GM13976 (cell line): Measurements from ENCODE around the gene RIT2.

ENCODE experiments used
- DNase-seq: peaks from one replicate; pipeline ENCODE4 v3.0.0; 2012; ENCODE audit warnings: low spot score
- CTCF ChIP-seq: IDR thresholded peaks from 2 replicates; pipeline ENCODE4 v1.5.1; 2012; ENCODE audit warnings: borderline replicate concordance, mild to moderate bottlenecking; ENCODE audit not compliant: insufficient read depth; ENCODE audit errors: extremely low read depth, missing control alignments, control extremely low read depth
- in situ Hi-C: fragments of 300-500 bp; cut with MboI; formaldehyde crosslinking; loops from one replicate; pipeline ENCODE4 v1.12.0; 2022; ENCODE audit warnings: low sequenced_read_pairs, mixed read lengths, inconsistent platforms; ENCODE audit not compliant: unreplicated experiment

RIT2 gene

DNA sequence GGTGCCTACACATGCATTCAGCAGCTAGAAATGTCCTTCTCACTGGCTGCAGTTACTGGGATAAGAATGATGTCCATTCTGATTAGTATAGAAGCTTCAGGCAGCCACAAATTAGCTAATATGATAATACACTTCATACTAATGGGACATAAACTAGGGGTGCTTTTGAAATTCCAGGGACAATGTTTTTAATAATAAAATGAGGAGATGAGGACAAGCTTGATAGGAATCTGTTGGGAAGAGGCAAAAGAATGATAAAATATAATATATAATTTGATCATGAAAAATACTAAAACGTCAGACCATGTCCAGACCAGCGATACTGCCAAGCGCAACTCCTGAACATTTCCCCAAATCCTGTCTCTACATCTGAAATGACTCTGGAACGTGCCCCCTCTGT, 157.1 kb downstream of the RIT2 start:
- TF ChIP-seq CTCF, result no peak
- DNase-seq, result no peak
- in situ Hi-C loops, result no loop called here

DNA sequence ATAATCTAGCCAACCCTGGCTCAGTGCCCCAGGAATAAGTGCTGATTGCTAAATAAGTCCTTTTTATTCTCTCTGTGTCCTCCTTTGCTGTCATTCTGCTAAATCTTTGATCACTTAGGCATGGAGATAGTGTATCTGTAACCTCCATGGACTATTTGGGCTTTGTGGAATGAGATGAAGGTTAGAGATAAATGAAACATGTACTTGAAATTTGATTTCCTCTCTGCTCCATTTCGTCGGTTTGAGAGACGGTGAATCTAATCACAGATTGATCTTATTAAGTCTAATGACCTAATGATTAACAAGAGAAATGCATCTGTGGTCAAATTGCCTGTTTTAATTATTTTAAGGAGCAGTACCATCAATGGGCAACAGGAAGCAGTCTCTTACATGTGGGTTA, 159.2 kb downstream of the RIT2 start:
- no peak for TF ChIP-seq CTCF
- no peak for DNase-seq
- in situ Hi-C loops, result no loop called here

GRCh38 chr18:42954887-42955286, 160.6 kb downstream of the RIT2 start:
- no peak for TF ChIP-seq CTCF
- in situ Hi-C loops, result no loop called here
- no peak for DNase-seq

DNA sequence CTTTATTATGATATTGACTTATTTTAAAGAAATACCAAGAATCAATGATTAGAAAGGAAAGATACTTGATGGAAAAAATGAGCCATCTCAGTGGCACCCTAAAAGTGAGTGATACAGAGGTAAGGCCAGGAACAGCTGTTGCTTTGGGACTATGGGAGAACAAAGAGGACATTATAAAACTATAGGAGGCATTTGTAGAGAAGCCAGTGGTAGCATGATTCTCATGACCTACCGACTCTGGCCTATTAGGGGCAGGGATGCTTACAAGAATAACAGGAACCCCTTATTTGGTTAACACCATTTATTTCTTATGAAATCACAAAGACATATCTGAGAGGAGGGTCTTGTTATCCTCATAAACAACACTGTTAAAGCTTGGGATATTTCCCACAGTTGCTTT, 162.2 kb downstream of the RIT2 start:
- no peak for DNase-seq
- no peak for TF ChIP-seq CTCF
- in situ Hi-C loops, result no loop called here

DNA sequence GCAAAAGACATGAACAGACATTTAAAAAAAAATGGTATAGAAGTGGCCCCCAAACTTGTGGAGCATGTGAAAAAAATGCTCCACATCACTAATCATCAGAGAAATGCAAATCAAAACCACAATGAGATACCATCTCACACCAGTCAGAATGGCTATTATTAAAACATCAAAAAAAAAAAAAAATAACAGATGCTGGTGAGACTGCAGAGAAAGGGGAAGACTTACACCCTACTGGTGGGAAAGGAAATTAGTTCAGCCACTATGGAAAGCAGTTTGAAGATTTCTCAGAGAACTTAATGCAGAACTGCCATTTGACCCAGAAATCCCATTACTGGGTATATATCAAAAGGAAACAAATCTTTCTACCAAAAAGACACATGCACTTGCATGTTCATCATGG, 164.8 kb downstream of the RIT2 start:
- DNase-seq, result no peak
- in situ Hi-C loops, result no loop called here

GRCh38 chr18:42948831-42949230, 166.7 kb downstream of the RIT2 start:
- no peak for DNase-seq
- no peak for TF ChIP-seq CTCF
- in situ Hi-C loops, result no loop called here

More for the DNA sequence above, 164.8 kb downstream of the RIT2 start:
- TF ChIP-seq CTCF, result no peak

DNA sequence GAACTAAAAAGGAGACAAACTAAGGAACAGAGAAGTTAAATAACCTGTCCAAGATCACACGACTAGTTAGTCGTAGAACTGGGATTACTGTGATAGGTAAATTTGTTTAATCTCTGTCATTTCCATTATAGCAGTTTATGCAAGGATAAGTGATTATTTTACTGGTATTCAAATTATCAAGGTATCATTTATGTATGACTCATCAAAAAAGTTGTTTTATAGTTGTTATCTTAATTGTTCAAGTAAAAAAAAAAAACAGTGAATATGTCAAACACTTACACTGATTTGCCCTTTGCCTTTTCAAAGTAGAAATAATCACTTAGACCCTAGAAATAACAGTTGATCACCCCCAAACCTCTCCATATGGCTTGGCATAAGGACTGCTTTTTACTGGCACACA, 173.6 kb downstream of the RIT2 start:
- in situ Hi-C loops, result no loop called here
- no peak for TF ChIP-seq CTCF
- no peak for DNase-seq
